Measurements from ENCODE around the gene TCF7L2.

TCF7L2 gene

GRCh38 chr10:112996462-112996861, 46.4 kb downstream of the TCF7L2 start:
- no peak for DNase-seq (ENCODE audit: low read depth, low spot score)

GRCh38 chr10:112999102-112999501, 49.1 kb downstream of the TCF7L2 start:
- DNase-seq (ENCODE audit: low read depth, low spot score): no peak

DNA sequence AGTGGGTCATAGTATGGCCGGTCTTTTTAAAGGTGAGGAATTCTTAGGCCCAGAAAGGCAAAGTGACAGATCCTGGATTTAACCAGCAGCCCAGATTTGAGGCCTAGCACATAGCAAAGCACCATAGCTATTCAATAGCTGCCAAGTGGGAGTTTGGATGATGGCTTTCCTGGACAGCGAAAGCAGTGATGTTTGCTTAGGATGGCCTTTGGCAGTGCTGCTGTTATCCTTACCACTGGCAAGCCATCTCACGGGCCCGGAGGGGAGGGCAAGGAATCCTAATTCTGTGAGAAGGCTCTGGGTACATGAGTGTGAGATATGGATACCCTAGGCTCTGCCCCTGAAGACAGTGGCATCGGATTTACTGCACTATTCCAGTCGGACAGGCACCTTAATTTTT, 50.4 kb downstream of the TCF7L2 start:
- DNase-seq (ENCODE audit: low read depth, low spot score): no peak

- DNase-seq (ENCODE audit: low read depth, low spot score): no peak
Measured at GRCh38 chr10:113000876-113001598, 51.0 kb downstream of the TCF7L2 start.

DNA sequence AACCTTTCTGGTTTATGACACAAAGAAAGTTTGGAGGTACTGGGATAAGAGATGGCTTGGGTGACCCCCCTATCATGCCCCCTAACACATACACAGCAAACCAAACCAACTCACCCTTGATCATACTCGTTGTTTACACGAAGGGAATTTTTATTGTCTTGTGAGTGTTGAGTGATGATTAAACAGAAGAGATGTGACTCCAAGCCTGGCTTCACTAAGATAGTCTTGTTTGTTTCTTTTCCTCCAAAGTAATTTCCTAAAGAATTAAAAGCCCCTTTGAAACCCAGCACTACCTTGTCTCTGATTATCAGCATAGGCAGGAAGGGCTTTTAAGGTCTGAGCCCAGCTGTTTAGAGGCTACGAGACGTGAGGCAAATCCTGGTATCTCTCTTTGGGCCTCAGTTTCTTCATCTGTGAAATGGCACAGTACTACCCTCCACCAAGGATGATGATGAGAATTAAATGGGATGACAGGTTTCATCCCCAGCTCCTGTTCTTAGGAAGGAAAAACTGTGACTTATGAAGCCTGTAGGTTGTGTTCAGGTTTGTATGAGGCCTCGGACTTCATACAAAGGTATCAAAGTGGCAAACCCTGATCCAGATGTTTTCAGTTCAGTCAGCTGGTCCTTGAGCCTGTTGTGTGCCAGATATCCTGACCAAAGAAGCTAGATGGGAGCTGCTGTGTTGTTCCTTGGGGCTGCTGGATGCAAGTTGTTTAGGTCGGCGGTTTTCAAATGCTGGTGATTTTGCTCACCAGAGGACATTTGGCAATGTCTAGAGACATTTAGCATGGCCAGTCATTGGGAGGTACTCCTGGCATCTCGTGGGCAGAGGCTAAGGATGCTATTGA, 51.8 kb downstream of the TCF7L2 start:
- DNase-seq (ENCODE audit: low read depth, low spot score): no peak

- no peak for DNase-seq (ENCODE audit: low read depth, low spot score)
Measured at GRCh38 chr10:113002449-113002777, 52.4 kb downstream of the TCF7L2 start.

DNA sequence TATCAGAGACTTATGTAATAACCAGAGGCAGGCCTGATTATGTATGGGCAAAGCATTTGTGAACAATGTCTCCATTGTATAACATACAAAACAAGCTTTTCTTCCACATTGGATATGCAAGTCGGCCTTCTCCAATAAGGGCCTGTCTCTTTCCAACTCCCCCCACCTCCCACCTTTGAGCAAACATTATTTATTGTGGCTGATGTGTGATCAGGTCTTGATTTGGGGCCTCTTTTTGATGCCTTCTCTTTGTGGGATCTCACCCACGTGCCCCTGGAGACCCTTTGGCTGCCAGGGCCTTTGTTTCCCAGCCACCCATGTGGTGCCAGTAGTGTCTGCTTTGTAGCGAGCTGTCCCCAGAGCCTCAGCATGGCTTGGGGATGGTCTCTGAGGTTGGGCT, 53.0 kb downstream of the TCF7L2 start:
- no peak for DNase-seq (ENCODE audit: low read depth, low spot score)

- no peak for DNase-seq (ENCODE audit: low read depth, low spot score)
Measured at GRCh38 chr10:113004069-113004618, 54.1 kb downstream of the TCF7L2 start.

DNA sequence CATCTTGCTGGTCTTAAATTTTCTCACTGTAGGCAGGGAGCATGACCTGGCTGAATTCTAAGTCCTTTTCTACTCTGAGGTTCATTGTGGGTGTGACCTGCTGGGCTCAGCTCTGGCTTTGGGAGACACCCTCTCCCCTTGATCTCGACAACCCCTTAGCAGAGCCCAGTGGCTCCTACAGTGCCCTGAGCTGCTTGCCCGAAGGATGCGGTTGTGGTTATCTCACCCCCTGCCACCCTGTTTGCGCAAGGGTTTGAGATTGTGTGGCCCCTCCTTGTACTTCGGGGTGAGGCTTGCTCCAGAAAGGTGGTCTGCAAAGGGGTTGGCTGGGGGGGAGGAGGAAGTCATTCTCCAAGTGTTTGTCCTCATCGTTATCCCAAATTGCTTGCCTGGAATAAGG, 55.3 kb downstream of the TCF7L2 start:
- DNase-seq (ENCODE audit: low read depth, low spot score): no peak

DNA sequence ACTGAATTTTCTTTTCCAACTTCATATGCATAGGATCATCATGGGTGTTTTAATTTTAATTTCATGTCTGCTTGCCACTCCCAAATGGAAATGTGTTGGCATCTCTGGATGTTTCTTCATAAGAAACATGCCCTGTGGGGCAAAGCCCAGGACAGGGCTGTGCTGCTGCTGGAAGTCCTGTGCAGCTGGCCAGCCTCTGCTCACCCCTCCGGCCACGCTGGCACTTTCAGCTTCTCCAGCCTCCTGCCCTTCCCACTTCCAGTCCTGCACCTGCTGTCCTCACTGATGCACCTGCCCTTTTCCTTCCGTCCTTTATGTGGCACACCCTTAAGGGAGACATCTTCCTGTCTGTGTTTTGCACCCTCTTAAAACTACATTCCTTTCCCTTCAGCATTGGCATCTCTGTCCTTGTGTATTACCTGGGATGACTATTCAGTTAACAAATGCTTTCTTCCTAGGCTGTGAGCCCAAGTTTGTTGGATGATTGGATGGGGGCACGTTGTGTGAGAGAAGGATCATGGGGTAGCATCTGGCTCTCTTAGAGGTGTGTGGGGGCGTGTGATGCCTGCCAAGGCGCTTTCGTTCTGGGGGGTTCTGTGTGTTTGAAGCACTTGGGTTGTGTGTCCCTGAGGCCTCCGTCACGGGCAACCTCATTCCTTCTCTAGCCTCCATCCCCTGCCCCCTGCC, 56.8 kb downstream of the TCF7L2 start:
- DNase-seq (ENCODE audit: low read depth, low spot score): no peak

DNA sequence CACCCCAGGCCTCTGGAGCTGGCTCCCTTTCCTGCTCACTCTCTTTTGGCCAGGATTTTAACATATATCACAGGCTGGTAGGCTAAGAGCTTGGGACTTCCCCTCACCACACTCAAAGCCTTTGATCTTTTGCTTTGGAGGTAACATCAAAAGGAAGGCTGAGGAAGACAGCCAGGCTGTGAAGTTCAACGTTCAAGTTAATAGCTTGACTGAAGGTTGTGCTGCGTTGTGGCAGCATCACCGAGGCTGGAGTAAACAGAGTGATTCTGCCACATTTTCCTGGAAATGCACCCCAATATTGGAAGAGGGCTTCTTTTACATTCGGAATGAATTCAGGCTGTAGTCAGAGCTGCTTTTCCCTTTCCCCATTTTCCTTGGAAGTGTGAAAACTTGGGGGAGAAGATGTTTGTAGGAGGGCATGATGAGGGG, 57.3 kb downstream of the TCF7L2 start:
- DNase-seq (ENCODE audit: low read depth, low spot score): peak; percentile 3

DNA sequence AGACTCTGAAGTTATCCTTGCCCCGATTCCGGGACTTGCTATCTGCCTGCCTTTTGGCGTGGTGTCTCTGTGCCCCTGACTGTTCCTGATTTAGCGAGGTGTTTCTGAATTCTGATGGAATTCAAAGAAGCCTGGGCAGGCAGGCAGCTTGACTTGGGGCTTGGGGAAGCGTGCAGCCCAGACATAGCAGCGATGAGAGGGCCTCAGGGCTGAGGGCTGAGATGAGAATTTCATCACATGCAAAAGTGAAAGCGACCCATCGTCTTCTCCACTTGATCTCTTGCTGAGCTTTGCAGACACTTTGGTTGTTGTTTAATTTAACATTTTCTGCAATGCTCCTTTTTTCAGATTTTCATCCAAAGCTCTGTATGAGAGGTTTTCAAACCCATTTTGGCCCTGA, 57.8 kb downstream of the TCF7L2 start:
- DNase-seq (ENCODE audit: low read depth, low spot score): no peak

- DNase-seq (ENCODE audit: low read depth, low spot score): no peak
Measured at GRCh38 chr10:113011592-113012374, 61.7 kb downstream of the TCF7L2 start.

- no peak for DNase-seq (ENCODE audit: low read depth, low spot score)
Measured at GRCh38 chr10:113015201-113015600, 65.2 kb downstream of the TCF7L2 start.

- no peak for DNase-seq (ENCODE audit: low read depth, low spot score)
Measured at GRCh38 chr10:113017376-113017775, 67.3 kb downstream of the TCF7L2 start.

DNA sequence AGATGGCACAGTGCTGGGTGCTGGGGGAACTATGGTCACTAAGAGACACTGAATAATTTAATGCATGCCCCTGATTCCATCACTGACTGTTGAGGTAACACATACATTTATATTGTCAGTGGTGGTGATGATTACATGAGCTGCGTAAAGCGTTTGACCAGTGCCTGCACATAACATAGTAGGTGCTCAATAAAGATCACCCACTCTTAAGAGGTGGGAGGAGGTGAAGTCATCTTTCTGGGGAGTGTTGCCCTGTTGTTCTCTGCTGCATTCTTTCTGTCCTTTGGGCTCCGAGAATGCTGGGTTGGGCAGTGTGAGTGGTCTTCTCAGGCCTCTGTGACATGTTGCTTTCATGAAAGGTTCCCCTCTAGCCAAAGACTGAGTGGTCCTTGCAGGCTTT, 68.0 kb downstream of the TCF7L2 start:
- DNase-seq (ENCODE audit: low read depth, low spot score): no peak

GRCh38 chr10:113019096-113019495, 69.0 kb downstream of the TCF7L2 start:
- no peak for DNase-seq (ENCODE audit: low read depth, low spot score)

GRCh38 chr10:113019692-113020474, 69.8 kb downstream of the TCF7L2 start:
- DNase-seq (ENCODE audit: low read depth, low spot score): no peak

GRCh38 chr10:113020475-113020753, 70.4 kb downstream of the TCF7L2 start:
- DNase-seq (ENCODE audit: low read depth, low spot score): no peak

DNA sequence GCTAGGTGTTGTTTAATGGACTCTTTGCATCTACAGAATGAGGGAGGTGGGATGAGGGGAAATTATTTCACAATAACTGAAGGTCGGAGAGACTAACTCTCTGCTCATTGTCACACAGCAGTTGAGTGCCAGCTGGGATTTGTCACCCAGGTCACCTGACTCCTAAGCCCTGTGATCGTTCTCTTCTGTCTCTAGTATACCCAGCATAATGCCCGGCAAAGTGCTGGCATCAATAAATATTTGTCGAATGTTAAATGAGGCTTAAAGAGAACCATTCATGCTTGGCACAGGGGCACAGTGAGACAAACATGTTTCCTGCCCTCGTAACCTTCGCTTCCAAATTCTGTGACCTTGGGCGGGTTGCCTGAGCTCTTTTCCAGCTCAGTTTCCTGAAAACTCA, 70.8 kb downstream of the TCF7L2 start:
- DNase-seq (ENCODE audit: low read depth, low spot score): no peak

Measured in activated CD4-positive, CD25-positive, alpha-beta regulatory T cell treated with anti-CD3 and anti-CD28 coated beads, Interleukin-2, amount 50 U/mL, for 16 hours (primary cell).